NK-92 (cell line): ENCODE data around the gene WDR64.

Experiments
- DNase-seq: peaks from one replicate; lab custom pipeline; 2025; ENCODE audit not compliant: unreplicated experiment; lab: John Stamatoyannopoulos, UW

Gene WDR64

GRCh38 chr1:241836941-241837340 is 184.9 kb downstream of the WDR64 start:
- no peak for DNase-seq

GRCh38 chr1:241837416-241837815 is 185.3 kb downstream of the WDR64 start:
- DNase-seq, result no peak

- no peak for DNase-seq
Measured at GRCh38 chr1:241837901-241838300, 185.8 kb downstream of the WDR64 start.

GRCh38 chr1:241838897-241839296 is 186.8 kb downstream of the WDR64 start:
- DNase-seq, result no peak

- DNase-seq, result no peak
Measured at GRCh38 chr1:241839369-241839979, 187.4 kb downstream of the WDR64 start.

GRCh38 chr1:241840164-241840563 is 188.1 kb downstream of the WDR64 start:
- no peak for DNase-seq

- no peak for DNase-seq
Measured at GRCh38 chr1:241841691-241842090, 189.6 kb downstream of the WDR64 start.

GRCh38 chr1:241842565-241842964 is 190.5 kb downstream of the WDR64 start:
- no peak for DNase-seq

- no peak for DNase-seq
Measured at GRCh38 chr1:241844593-241844992, 192.5 kb downstream of the WDR64 start.

GRCh38 chr1:241846375-241846774 is 194.3 kb downstream of the WDR64 start:
- no peak for DNase-seq

- DNase-seq, result no peak
Measured at GRCh38 chr1:241846862-241847539, 194.9 kb downstream of the WDR64 start.

- no peak for DNase-seq
Measured at GRCh38 chr1:241847540-241847795, 195.4 kb downstream of the WDR64 start.

- DNase-seq, result peak; percentile 70
Measured at GRCh38 chr1:241847796-241848685, 196.0 kb downstream of the WDR64 start, which contains the start of gene EXO1. TSS of gene EXO1 (plus strand) at chr1:241848204. CDS start at chr1:241850426, 2,222 bp downstream.

GRCh38 chr1:241848686-241849344 is 196.7 kb downstream of the WDR64 start:
- no peak for DNase-seq

- DNase-seq, result no peak
Measured at GRCh38 chr1:241849345-241849695, 197.2 kb downstream of the WDR64 start.
